Regular cardiac myocyte (primary cell): Measurements from ENCODE around the gene BTBD16. TPM values are rescaled to one million over a fixed set of nuclear protein-coding genes. Genes with fewer than 3 reads are reported as not detected.

ENCODE experiments used
- total RNA-seq: library from RNA; depleted of rRNA; stranded (reverse); fragments of >200 nt; gene quantifications from 2 replicates; pipeline ENCODE4 v1.2.3, GENCODE V29; 2014

The BTBD16 gene
- total RNA-seq = under 0.01 TPM in 1 of 2 replicates, not detected in the other

DNA sequence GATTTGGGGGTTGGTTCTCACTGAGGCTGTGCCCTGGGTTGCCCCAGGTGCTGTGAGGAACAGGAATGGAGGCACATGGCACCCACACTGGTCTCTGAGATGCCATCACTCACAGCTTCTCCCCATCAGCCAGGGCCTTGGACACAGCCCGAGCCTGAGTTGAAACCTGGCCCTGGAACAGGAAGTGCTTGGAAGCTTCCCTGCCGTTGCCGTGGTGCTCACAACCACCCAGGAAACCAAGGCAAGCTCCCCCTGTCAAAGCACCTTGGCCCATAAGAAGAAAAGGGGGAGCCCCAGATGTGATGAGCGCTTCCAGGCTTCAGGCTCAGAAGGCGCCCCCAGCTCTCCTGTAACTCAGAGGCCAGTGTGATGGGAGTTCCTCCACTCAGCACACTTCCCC, at the start of gene BTBD16:
Gene BTBD16, plus strand, starts transcription at position 221 of the 400 bp plus-strand sequence. CDS start 3,786 bp downstream, outside the sequence.

DNA sequence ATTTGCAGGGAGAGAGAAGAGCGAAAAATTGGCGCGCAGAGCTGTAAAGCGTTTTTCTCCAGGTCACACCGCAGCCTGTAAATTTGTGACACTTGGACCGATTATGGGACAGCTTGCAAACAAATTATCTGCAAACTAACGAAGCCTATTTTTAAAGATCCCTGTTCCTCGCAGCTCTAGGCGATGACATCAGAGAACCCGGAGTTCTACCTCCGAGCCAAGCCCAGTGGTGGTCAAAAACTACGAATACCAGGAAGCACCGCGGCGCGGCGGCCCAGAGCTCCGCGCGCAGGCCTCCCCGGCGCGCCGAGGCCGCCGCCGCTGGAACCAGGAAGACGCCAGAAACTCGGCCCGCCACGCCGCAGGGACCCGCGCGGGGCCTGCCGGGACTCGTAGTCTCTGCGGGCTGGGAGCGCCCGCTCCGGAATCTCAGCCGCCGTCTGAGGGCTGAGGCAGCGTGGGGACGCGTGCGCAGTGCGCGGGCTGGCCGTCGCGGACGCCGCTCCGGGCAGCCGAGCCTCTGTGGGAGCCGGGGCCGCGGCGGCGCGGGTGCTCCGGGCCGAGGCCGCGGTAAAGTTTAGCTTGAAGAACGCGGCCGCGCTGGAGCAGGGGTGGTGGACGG, 103.3 kb downstream of the BTBD16 start, which contains the start of gene PLEKHA1:
Gene PLEKHA1, plus strand, starts transcription at position 472 of the 622 bp plus-strand sequence. CDS start 18,493 bp downstream, outside the sequence.

Other genes starting within 250 kb of the BTBD16 start
- gene PLEKHA1, start 103.4 kb downstream of the BTBD16 start, total RNA-seq = 22.4 and 30.4 TPM in 2 replicates
- gene ARMS2, start 183.4 kb downstream of the BTBD16 start, total RNA-seq = not detected in 2 replicates
- gene HTRA1, start 190.3 kb downstream of the BTBD16 start, total RNA-seq = 82.4 and 232 TPM in 2 replicates